GM10266 (cell line): ENCODE measurements around the gene ADPRHL1.
"Not testable (repeated sequence)": the region's sequence is repeated elsewhere in the genome, so short reads cannot be mapped to it uniquely, and the experiment has no call there.

ENCODE experiments used
- DNase-seq: peaks from one replicate; pipeline ENCODE4 v3.0.0; 2012; ENCODE audit errors: extremely low spot score
- CTCF ChIP-seq: IDR thresholded peaks from 2 replicates; pipeline ENCODE4 v1.5.1; 2012; ENCODE audit warnings: mild to moderate bottlenecking, low read depth; ENCODE audit not compliant: control insufficient read depth, insufficient read depth; ENCODE audit errors: missing control alignments

Gene ADPRHL1

GRCh38 chr13:113394339-113394640 is 59.0 kb downstream of the ADPRHL1 start:
- no peak for DNase-seq
- no peak for TF ChIP-seq CTCF

- TF ChIP-seq CTCF: peak; percentile 98
- peak; percentile 94 for DNase-seq
Observed at GRCh38 chr13:113393563-113394338, 59.5 kb downstream of the ADPRHL1 start.

DNA sequence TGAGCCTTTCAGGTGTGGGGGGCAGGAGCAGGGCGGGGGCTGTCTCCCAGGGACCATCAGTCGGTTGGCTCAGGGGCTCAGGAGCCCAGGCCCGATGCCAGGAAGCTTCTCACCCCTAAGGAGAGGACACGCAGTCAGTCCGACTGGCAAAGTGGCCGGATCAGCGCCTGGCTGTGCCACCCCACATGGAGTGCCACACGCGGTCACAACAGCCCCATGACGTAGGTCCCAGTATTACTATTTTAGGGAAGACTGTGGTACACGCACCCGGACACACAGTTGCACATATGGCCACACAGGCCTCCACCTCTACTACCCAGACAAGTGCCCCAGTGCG is 60.1 kb downstream of the ADPRHL1 start:
- DNase-seq: no peak
- TF ChIP-seq CTCF: no peak

DNA sequence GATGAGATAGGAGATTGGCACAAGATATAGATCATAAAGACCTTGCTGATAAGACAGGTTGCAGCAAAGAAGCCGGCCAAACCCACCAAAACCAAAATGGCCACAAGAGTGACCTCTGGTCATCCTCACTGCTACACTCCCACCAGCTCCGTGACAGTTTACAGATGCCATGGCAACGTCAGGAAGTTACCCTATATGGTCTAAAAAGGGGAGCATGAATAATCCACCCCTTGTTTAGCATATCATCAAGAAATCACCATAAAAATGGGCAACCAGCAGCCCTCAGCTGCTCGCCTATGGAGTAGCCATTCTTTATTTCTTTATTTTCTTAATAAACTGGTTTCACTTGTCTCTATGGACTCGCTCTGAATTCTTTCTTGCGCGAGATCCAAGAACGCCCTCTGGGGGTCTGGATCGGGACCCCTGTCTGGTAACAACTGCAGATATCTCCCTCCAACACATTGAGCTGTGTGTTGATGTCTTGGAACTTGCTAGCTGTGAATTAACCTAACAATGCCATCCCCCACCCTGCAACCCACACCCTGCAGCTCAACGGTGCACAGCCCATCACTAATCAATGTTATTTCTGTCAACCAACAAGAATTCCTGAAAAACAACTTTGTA is 62.3 kb downstream of the ADPRHL1 start:
- no peak for TF ChIP-seq CTCF
- DNase-seq: no peak

- not testable (repeated sequence) for DNase-seq
Observed at GRCh38 chr13:113389586-113389985, 63.7 kb downstream of the ADPRHL1 start.

GRCh38 chr13:113387396-113387795 is 65.9 kb downstream of the ADPRHL1 start:
- TF ChIP-seq CTCF: no peak
- DNase-seq: no peak

DNA sequence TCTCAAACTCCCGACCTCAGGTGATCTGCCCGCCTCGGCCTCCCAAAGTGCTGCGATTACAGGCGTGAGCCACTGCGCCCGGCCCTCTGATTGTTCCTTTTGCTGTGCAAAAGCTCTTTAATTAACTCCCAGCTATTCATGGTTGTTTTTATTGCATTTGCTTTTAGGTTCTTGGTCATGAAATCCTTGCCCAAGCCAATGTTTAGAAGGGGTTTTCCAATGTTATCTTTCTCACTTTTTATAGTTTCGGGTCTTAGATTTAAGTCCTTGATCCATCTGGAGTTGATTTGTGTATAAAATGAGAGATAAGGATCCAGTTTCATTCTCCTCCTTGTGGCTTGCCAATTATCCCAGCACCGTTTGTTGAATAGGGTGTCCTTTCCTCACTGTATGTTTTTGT is 70.2 kb downstream of the ADPRHL1 start:
- TF ChIP-seq CTCF: no peak
- no peak for DNase-seq

GRCh38 chr13:113382542-113382941 is 70.7 kb downstream of the ADPRHL1 start:
- not testable (repeated sequence) for DNase-seq
